Thoracic aorta (tissue), 2 donors: Measurements from ENCODE around the gene COQ6. TPM values are rescaled to one million over a fixed set of nuclear protein-coding genes. Genes with fewer than 3 reads are reported as not detected.

ENCODE experiments used
- ATAC-seq: fragments of 150-250 bp; one replicate; pipeline ENCODE4 v1.8.0; 2017; ENCODE audit warnings: low read depth; ENCODE audit not compliant: insufficient number of reproducible peaks, low FRiP score
- DNase-seq: peaks from one replicate; pipeline ENCODE4 v3.0.0-alpha.2; 2020; ENCODE audit warnings: low spot score
- H3K27ac ChIP-seq, 2 donors: fragments of 200-600 bp; sonication (generic); 1 replicate in 1 of 2; 2 replicates in 1 of 2; pipeline ENCODE4 v1.5.1; 2016; ENCODE audit warnings: mild to moderate bottlenecking in 2 of 2, moderate library complexity in 2 of 2
- H3K27me3 ChIP-seq: fragments of 200-600 bp; sonication (generic); replicated peaks from 2 replicates; pipeline ENCODE4 v1.6.0; 2016; ENCODE audit warnings: mild to moderate bottlenecking; ENCODE audit not compliant: insufficient read depth
- H3K36me3 ChIP-seq: fragments of 200-600 bp; sonication (generic); one replicate; pipeline ENCODE4 v1.5.1; 2016
- H3K4me1 ChIP-seq, 2 donors: fragments of 200-600 bp; sonication (generic); 1 replicate in 1 of 2; 2 replicates in 1 of 2; pipeline versions ENCODE4 v1.5.1 to v1.6.0; 2016; ENCODE audit warnings: low read depth in 2 of 2, mild to moderate bottlenecking in 1 of 2; ENCODE audit not compliant: control insufficient read depth in 1 of 2
- H3K4me3 ChIP-seq: fragments of 200-600 bp; sonication (generic); 2 replicates; pipeline ENCODE4 v1.5.1; 2016; ENCODE audit warnings: mild to moderate bottlenecking
- H3K9me3 ChIP-seq: fragments of 200-600 bp; sonication (generic); 2 replicates; pipeline ENCODE4 v1.5.1; 2016
- CTCF ChIP-seq: fragments of 200-600 bp; sonication (generic); IDR thresholded peaks from one replicate; pipeline ENCODE4 v1.5.1; 2019; ENCODE audit warnings: antibody characterized with exemption
- total RNA-seq, 2 donors: library from RNA; depleted of rRNA; stranded (reverse); fragments of >200 nt; gene quantifications; one replicate each; pipeline versions ENCODE4 v1.1.0 to v1.2.3, GENCODE V29; 2016

COQ6 gene
- total RNA-seq, 2 donors from 2014 or later: 46.3 to 57.1 TPM

DNA sequence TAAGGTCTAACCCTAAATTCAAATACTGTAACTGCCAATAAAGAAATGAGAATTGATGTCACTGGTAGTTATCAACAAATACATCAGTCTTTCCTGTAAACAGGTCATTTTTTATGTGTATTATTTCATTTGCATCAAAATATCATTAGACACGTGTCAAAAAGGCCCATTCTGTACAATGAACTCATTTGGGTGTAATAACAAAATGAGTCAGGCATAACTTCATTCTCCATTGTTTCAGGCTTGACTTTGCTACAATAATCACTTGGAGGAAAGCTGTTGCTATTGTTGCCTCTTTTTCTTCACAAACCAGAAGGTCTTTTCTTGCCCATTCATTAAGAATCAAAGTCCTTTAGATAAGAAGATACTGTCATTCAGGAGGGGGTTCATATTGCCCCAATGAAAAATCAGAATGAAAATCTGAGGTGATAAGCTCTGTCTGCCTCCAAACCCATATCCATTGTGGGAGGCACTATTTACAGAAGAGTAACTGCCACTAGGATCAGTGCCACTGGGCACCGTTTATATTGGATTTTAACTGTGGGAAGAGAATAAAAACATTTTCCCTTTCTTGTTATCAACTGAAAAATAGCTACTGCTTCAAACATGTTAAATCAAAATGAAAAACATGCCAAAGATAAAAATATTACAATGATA, 58.9 kb downstream of the COQ6 start:
- ATAC-seq (no peak), DNase-seq (no peak)
- Histone ChIP-seq H3K4me3 (no peak overlapping the region), H3K36me3 (no peaks in the 10 kb centered on the region), H3K4me1 (no peaks in the 10 kb centered on the region), H3K27me3 (no peaks in the 10 kb centered on the region), H3K27ac (no peak overlapping the region), H3K9me3 (no peaks in the 10 kb centered on the region)
- no peak for TF ChIP-seq CTCF

Other genes starting within 250 kb of the COQ6 start
- 10 to 100 TPM; 27.3 to 37.4 TPM for gene PNMA1, start 235.9 kb upstream of the COQ6 start, total RNA-seq
- 1 to 10 TPM; 2.2 to 4.3 TPM for gene PTGR2, start 98.5 kb upstream of the COQ6 start, total RNA-seq
- gene ZNF410, start 63.4 kb upstream of the COQ6 start, total RNA-seq: 10 to 100 TPM; 55.0 to 61.4 TPM
- gene FAM161B, start 208 bp upstream of the COQ6 start, total RNA-seq: 1 to 10 TPM; 2.9 to 4.5 TPM
- 10 to 100 TPM in 1 of 2 donors, 1 to 10 TPM in 1; 9.8 to 17.5 TPM for gene ENTPD5, start 69.0 kb downstream of the COQ6 start, total RNA-seq
- gene BBOF1, start 69.0 kb downstream of the COQ6 start, total RNA-seq: 1 to 10 TPM; 4.7 to 5.6 TPM
- gene ALDH6A1, start 134.2 kb downstream of the COQ6 start, total RNA-seq: 10 to 100 TPM; 20.3 to 28.5 TPM
- gene LIN52, start 134.7 kb downstream of the COQ6 start, total RNA-seq: 10 to 100 TPM in 1 of 2 donors, 1 to 10 TPM in 1; 8.7 to 22.1 TPM